Trophoblast cell (in vitro differentiated cells and primary cell): ENCODE measurements around the gene TMEM258.

Experiments
- DNase-seq, 2 donors: peaks; one replicate each; pipeline ENCODE4 v3.0.0-alpha.2; 2016
- H2AFZ ChIP-seq: 2 replicates; pipeline ENCODE4 v1.6.1; 2013; ENCODE audit warnings: low read length, moderate library complexity, mild to moderate bottlenecking; ENCODE audit not compliant: insufficient read depth, poor library complexity
- H2AK5ac ChIP-seq: 2 replicates; pipeline ENCODE4 v1.6.1; 2013; ENCODE audit warnings: mild to moderate bottlenecking, low read length
- H2BK120ac ChIP-seq: 2 replicates; pipeline ENCODE4 v1.6.1; 2013; ENCODE audit warnings: low read length, mild to moderate bottlenecking, moderate library complexity; ENCODE audit not compliant: insufficient read depth, poor library complexity
- H2BK12ac ChIP-seq: 2 replicates; pipeline ENCODE4 v1.6.1; 2013; ENCODE audit warnings: mild to moderate bottlenecking, low read length, moderate library complexity
- H2BK5ac ChIP-seq: 2 replicates; pipeline ENCODE4 v1.6.1; 2013; ENCODE audit warnings: low read length, low read depth, moderate library complexity, mild to moderate bottlenecking; ENCODE audit not compliant: poor library complexity
- H3K14ac ChIP-seq: 2 replicates; pipeline ENCODE4 v1.6.1; 2013; ENCODE audit warnings: mild to moderate bottlenecking, low read length
- H3K18ac ChIP-seq: 2 replicates; pipeline ENCODE4 v1.6.1; 2013; ENCODE audit warnings: mild to moderate bottlenecking, low read length
- H3K23ac ChIP-seq: 2 replicates; pipeline ENCODE4 v1.6.1; 2013; ENCODE audit warnings: low read length
- H3K27ac ChIP-seq: 2 replicates; pipeline ENCODE4 v1.5.1; 2013; ENCODE audit warnings: low read depth, mild to moderate bottlenecking, inconsistent platforms, low read length, moderate library complexity
- H3K27me3 ChIP-seq: 2 replicates; pipeline ENCODE4 v1.6.1; 2013; ENCODE audit warnings: inconsistent platforms, mild to moderate bottlenecking, low read length, moderate library complexity; ENCODE audit not compliant: insufficient read depth
- H3K36me3 ChIP-seq, 2 experiments: 1 replicate in 1 of 2; 2 replicates in 1 of 2; pipeline ENCODE4 v1.6.1; 2013; ENCODE audit warnings: low read length in 2 of 2, mild to moderate bottlenecking in 2 of 2, moderate library complexity in 1 of 2; ENCODE audit not compliant: insufficient read depth in 2 of 2, control insufficient read depth in 1 of 2
- H3K4ac ChIP-seq: 2 replicates; pipeline ENCODE4 v1.6.1; 2013; ENCODE audit warnings: low read depth, mild to moderate bottlenecking, low read length, moderate library complexity
- H3K4me1 ChIP-seq, 2 experiments: 1 replicate in 1 of 2; 2 replicates in 1 of 2; pipeline ENCODE4 v1.6.1; 2013; ENCODE audit warnings: low read length in 2 of 2, mild to moderate bottlenecking in 2 of 2, moderate library complexity in 1 of 2; ENCODE audit not compliant: insufficient read depth in 2 of 2, control insufficient read depth in 1 of 2
- H3K4me2 ChIP-seq: 2 replicates; pipeline ENCODE4 v1.6.1; 2013; ENCODE audit warnings: inconsistent platforms, mild to moderate bottlenecking, low read length, moderate library complexity
- H3K4me3 ChIP-seq: 2 replicates; pipeline ENCODE4 v1.5.1; 2013; ENCODE audit warnings: mild to moderate bottlenecking, low read depth, low read length, inconsistent platforms
- H3K79me1 ChIP-seq: one replicate; pipeline ENCODE4 v1.6.1; 2013; ENCODE audit warnings: low read length
- H3K79me2 ChIP-seq: 2 replicates; pipeline ENCODE4 v1.6.1; 2013; ENCODE audit warnings: low read length, mild to moderate bottlenecking; ENCODE audit not compliant: control insufficient read depth, insufficient read depth, poor library complexity
- H3K9ac ChIP-seq: 2 replicates; pipeline ENCODE4 v1.6.1; 2013; ENCODE audit warnings: mild to moderate bottlenecking, low read length
- H3K9me3 ChIP-seq: 2 replicates; pipeline ENCODE4 v1.6.1; 2013; ENCODE audit warnings: low read depth, mild to moderate bottlenecking, control low read depth, inconsistent platforms, low read length; ENCODE audit not compliant: insufficient read depth
- H4K12ac ChIP-seq: 2 replicates; pipeline ENCODE4 v1.6.1; 2013; ENCODE audit warnings: low read depth, mild to moderate bottlenecking, low read length, moderate library complexity
- H4K8ac ChIP-seq: 2 replicates; pipeline ENCODE4 v1.6.1; 2013; ENCODE audit warnings: low read depth, mild to moderate bottlenecking, low read length, moderate library complexity
- H4K91ac ChIP-seq: one replicate; pipeline ENCODE4 v1.6.1; 2013; ENCODE audit warnings: low read depth, mild to moderate bottlenecking, low read length, moderate library complexity
- WGBS: extraction: QIAGEN DNeasy Blood & Tissue Kit; methylation state at CpG from one replicate; pipeline ENCODE4 v1.1.7; 2013; ENCODE audit warnings: missing lambda C conversion rate; ENCODE audit not compliant: insufficient read length, insufficient coverage; ENCODE audit errors: extremely low coverage; 5-methylcytosine and 5-hydroxymethylcytosine counted together

TMEM258 gene

GRCh38 chr11:61781585-61781984 lies 10.8 kb downstream of the TMEM258 start:
- Histone ChIP-seq H3K79me2 (peaks cover 2% of the 10 kb centered on the region), H3K27me3 (no peaks in the 10 kb centered on the region), H2AFZ (no peak overlapping the region), H3K23ac (no peak overlapping the region), H3K14ac (no peak overlapping the region), H3K79me1 (no peaks in the 10 kb centered on the region), H4K91ac (no peak overlapping the region), H2BK120ac (peak overlapping the region; percentile 8), H3K9ac (no peak overlapping the region), H3K4me1 (peaks cover 25 to 34% of the 10 kb centered on the region in 2 experiments), H3K9me3 (peaks cover 7% of the 10 kb centered on the region), H3K18ac (no peak overlapping the region), H3K4me3 (no peak overlapping the region), H4K8ac (no peak overlapping the region), H4K12ac (no peak overlapping the region), H3K27ac (no peak overlapping the region), H3K36me3 (peaks cover 38 to 40% of the 10 kb centered on the region in 2 experiments), H2BK5ac (no peak overlapping the region), H2BK12ac (no peak overlapping the region), H2AK5ac (peak overlapping the region; percentile 40), H3K4ac (no peak overlapping the region), H3K4me2 (no peak overlapping the region)
- WGBS, result no CpG with 5 or more reads among the region's 5 CpGs
- no peak for DNase-seq

- H4K91ac ChIP-seq, result peak overlapping the region; percentile 17
- no peak overlapping the region for H3K27ac ChIP-seq
- peak overlapping the region; percentile 4 for H3K14ac ChIP-seq
- H3K4me1 ChIP-seq, result peaks cover 25 to 34% of the 10 kb centered on the region in 2 experiments
- no peak overlapping the region for H3K9ac ChIP-seq
- H2AFZ ChIP-seq, result peak overlapping the region; percentile 1
- no peaks in the 10 kb centered on the region for H3K79me1 ChIP-seq
- H2BK12ac ChIP-seq, result peak overlapping the region; percentile 10
- H3K4me2 ChIP-seq, result no peak overlapping the region
- H3K18ac ChIP-seq, result no peak overlapping the region
- H3K9me3 ChIP-seq, result peaks cover 7% of the 10 kb centered on the region
- peak overlapping the region; percentile 0 for H3K4ac ChIP-seq
- H3K79me2 ChIP-seq, result peaks cover 2% of the 10 kb centered on the region
- peaks cover 29 to 30% of the 10 kb centered on the region in 2 experiments for H3K36me3 ChIP-seq
- H2BK120ac ChIP-seq, result no peak overlapping the region
- H4K8ac ChIP-seq, result peak overlapping the region; percentile 10
- no peak overlapping the region for H3K23ac ChIP-seq
- H4K12ac ChIP-seq, result no peak overlapping the region
- WGBS, result no CpG with 5 or more reads among the region's 9 CpGs
- peak overlapping the region; percentile 0 for H2AK5ac ChIP-seq
- no peak overlapping the region for H3K4me3 ChIP-seq
- H3K27me3 ChIP-seq, result no peaks in the 10 kb centered on the region
- H2BK5ac ChIP-seq, result no peak overlapping the region
- DNase-seq, result no peak
Measured at GRCh38 chr11:61780581-61781162, 11.7 kb downstream of the TMEM258 start.

- no CpG with 5 or more reads among the region's 14 CpGs for WGBS
Measured at GRCh38 chr11:61779666-61780525, 12.5 kb downstream of the TMEM258 start.

GRCh38 chr11:61778920-61779650 lies 13.3 kb downstream of the TMEM258 start:
- Histone ChIP-seq H4K91ac (no peak overlapping the region), H4K12ac (no peak overlapping the region), H4K8ac (no peak overlapping the region), H3K4me3 (no peak overlapping the region), H3K9me3 (peaks cover 5% of the 10 kb centered on the region), H3K27ac (no peak overlapping the region), H3K23ac (no peak overlapping the region), H3K4ac (no peak overlapping the region), H3K18ac (no peak overlapping the region), H3K27me3 (no peaks in the 10 kb centered on the region), H2BK5ac (no peak overlapping the region), H3K4me1 (peaks cover 25 to 29% of the 10 kb centered on the region in 2 experiments), H3K79me2 (peaks cover 2% of the 10 kb centered on the region), H3K9ac (no peak overlapping the region), H3K36me3 (peaks cover 15 to 17% of the 10 kb centered on the region in 2 experiments), H2AFZ (no peak overlapping the region), H2AK5ac (no peak overlapping the region), H3K79me1 (peaks cover 2% of the 10 kb centered on the region), H2BK120ac (no peak overlapping the region), H2BK12ac (no peak overlapping the region), H3K4me2 (no peak overlapping the region), H3K14ac (no peak overlapping the region)
- DNase-seq, result no peak
- no CpG with 5 or more reads among the region's 24 CpGs for WGBS

More at GRCh38 chr11:61779666-61780525, 12.5 kb downstream of the TMEM258 start:
- Histone ChIP-seq H3K27ac (no peak overlapping the region), H3K23ac (no peak overlapping the region), H3K9me3 (peaks cover 5% of the 10 kb centered on the region), H2BK12ac (peak overlapping the region; percentile 10), H2BK120ac (no peak overlapping the region), H4K8ac (no peak overlapping the region), H3K4me2 (no peak overlapping the region), H2AK5ac (peak overlapping the region; percentile 27), H3K4ac (no peak overlapping the region), H3K9ac (no peak overlapping the region), H2AFZ (no peak overlapping the region), H3K79me1 (no peaks in the 10 kb centered on the region), H3K4me3 (no peak overlapping the region), H2BK5ac (no peak overlapping the region), H3K36me3 (peaks cover 21 to 23% of the 10 kb centered on the region in 2 experiments), H4K12ac (no peak overlapping the region), H3K79me2 (peaks cover 2% of the 10 kb centered on the region), H4K91ac (peak overlapping the region; percentile 17), H3K27me3 (no peaks in the 10 kb centered on the region), H3K4me1 (peaks cover 25 to 34% of the 10 kb centered on the region in 2 experiments), H3K14ac (peak overlapping the region; percentile 7), H3K18ac (no peak overlapping the region)
- DNase-seq, result no peak
